CD4-positive, alpha-beta T cell treated with Interleukin-10 for 1 hour (primary cell): Measurements from ENCODE around the gene HIPK2.

Source experiments
- DNase-seq: peaks from one replicate; pipeline ENCODE4 v3.0.0-alpha.2; 2020

HIPK2 gene

GRCh38 chr7:139750459-139751095 is 27.2 kb downstream of the HIPK2 start:
- no peak for DNase-seq

GRCh38 chr7:139749545-139749944 is 28.3 kb downstream of the HIPK2 start:
- DNase-seq: no peak

DNA sequence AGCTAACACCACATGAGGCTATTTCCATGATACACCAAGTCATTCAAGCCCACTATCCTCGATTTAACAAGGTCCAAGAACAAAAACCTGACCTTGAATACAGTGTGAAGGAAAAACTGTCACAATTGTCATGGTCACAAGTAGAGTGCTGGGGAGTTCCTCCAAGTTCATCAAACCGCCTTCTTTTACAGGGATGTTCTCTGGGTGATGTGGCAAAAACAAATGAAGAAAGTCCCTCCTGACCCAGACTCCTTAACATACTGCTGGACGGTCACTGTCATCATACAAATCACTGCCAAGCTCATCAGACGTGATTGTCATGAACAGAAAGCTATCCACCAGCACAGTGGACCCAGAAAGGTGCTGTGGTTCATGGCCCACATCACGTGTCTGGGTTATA is 28.9 kb downstream of the HIPK2 start:
- no peak for DNase-seq

- DNase-seq: no peak
Observed at GRCh38 chr7:139748373-139748765, 29.4 kb downstream of the HIPK2 start.

DNA sequence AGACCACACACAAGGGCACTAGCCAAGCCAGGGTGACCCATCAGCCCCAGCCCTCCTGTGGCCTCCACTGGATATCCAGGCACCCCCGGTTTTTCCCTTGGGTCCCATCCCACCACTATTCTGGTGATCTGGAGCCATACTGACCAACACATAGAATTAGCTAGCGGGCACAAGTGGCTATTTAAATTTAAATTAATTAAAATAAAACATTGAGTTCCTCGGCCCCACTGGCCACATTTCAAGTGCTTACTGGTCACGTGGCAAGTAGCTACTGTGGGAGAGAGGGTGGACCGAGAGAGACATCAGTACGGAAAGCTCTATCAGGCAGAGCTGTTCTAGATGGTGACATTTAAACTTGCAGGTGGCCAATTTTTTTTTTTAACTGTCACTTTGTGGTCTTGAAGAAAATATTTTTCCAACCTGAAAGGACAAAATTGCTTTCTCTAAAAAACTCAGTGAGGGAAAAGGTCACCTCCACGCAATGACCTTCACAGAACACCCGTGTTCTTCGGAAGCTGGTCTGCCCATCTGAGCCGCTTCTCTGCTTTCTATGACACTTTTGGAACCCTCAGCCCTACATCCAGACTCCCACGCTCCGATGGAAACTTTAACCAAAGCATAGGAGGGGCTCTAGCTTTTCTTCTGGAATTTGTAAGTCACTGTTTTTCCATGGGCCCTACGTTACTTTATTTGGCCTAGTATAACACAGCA is 30.0 kb downstream of the HIPK2 start:
- no peak for DNase-seq

GRCh38 chr7:139746652-139747051 is 31.1 kb downstream of the HIPK2 start:
- no peak for DNase-seq

DNA sequence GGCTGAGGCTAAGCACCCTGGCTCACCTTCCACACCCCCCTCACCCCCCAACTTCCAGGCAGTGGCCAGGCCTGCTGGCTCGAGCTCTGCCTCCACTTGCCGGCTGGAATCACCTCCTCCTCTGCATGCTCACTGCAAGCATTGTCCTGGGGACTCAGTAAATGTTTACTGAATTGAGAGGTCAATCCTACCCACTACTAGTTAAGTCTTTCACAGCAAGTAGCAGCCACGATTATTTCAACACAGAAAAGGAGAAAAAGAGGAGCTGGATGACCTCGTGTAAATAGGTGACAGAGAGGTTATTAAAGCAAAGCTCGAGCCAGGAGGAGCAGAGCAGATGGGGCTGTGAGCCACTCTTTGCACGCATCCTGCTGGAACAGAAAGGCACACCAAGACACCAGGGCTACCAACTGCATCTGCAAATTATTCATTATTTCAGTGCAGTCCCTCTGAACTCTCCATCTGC is 32.1 kb downstream of the HIPK2 start:
- DNase-seq: no peak

DNA sequence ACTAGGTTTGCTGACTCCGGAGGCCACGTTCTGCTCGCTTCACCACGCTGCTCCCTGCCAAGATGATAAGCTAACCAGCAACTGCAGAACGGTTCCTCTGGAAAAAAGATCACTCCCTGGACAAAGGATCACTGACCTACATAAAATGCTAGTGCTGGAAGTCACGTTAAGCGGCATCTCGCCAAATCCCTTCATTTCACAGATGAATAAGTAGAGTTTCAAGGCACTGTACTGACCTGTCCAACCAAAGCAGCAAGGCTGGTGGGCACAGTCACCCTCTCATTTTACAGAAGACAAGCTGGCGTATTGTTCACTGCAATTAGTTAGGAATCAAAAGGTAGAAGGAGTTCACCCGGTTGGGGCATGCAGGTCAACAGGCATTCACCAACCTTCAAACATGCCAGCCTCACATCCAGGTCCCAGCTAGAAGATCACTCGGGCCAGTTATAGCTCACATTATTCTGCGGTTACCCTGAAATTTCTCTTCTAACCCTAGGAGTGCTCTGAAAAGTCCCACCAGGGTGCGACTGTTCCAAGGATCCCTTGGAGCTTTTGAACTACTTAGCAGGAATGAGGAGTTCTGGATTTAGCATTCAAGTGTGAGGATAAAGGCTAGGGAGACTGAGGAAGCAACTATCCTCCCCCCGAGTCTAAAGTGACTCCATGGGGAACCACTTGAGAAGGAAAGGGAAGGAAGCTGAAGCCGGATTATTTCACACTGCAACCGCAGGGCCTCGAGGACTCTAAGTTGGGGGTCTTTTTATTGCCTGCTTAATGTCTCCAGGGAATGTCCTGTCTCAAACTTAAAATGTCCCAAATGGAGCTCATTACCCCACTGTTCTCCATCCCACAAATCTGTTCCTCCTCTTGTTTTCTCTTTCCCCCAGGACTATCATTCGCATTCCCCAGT is 32.8 kb downstream of the HIPK2 start:
- no peak for DNase-seq

DNA sequence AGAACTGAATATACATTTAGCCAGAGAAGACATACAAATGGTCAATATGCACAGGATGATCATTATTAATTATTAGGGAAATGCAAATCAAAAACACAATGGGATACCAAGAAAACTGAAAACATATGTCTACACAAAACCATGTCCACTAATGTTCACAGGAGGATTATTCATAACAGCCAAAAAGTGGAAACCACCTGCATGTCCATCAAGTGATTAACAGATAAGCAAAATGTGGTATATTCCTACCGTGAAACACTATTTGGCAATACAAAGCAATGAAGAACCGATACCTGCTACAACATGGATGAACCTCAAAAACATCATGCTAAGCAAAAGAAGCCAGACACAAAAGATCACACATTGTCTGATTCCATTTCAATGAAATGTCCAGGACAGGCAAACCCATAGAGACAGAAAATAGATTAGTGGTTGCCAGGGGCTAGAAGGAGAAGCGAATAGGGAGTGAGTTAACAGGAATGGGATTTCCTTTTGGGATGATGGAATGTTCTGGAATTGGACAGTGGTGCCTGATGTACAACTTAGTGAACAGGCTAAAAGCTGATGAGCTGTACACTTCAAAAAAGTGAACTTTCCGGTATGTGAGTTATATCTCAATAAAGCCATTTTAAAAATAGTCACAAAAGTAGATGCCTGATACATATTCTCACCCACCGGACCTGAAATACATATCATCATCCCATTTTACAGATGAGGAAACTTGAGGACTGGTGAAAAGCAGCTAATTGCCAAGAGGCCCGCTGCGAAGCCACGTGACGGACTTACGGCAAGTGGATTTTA is 33.6 kb downstream of the HIPK2 start:
- DNase-seq: no peak

DNA sequence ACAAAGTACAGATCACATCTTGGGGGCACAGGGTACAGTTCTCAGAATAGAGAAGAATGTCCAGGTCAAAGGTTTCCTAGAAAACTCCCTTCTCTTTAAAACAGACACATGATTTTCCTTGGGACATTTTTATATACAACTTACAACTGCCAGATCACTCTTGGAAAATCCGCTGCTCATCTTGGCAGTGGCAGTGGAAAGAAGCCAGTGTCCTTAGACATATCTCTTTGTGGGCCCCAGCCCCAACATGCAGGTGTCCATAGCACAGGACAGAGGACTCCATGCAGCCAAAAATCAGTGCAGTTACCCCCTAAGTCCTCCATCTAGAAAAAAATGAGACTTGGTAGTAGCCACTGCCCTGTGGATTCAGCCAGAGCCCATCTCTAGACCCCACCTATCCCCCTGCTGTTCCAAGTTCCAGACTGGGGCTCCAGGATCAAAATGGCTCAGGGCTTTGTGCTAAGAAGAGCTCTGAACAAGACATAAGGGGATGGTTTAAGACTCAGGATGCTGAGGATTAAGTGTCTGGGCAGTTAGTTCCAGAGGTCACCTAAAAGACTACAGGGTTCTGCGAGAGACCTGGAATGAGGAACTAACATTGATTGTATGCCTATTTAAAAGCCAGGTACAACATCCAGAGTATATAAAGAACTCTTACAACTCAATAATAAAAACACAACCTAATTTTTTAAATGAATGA is 34.4 kb downstream of the HIPK2 start:
- no peak for DNase-seq

DNA sequence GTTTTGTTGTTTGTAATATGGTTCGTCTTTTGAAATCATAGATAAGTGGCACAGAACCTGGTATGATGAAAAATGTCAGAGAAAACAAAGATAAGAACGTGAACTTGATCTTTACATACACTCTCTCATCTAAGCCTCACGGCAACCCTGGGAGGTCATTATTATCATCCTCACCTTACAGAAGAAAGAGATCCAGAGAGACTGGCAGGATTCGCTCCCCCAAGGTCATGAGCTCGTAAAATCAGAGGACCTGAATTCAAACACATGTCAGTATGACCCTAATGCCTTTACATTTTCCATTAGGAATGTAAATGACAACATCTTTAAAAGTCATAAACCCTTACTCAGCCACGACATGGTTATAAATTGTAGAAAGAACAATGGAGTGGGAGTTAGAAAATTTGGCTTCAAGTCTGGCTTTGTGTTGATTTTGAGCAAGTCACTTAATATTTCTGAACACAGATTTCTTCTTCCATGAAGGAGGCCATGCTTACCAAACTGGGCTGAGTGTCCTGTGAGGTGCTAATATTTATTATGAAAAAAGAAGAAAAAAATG is 35.9 kb downstream of the HIPK2 start:
- DNase-seq: no peak

- no peak for DNase-seq
Observed at GRCh38 chr7:139741239-139741638, 36.6 kb downstream of the HIPK2 start.

- no peak for DNase-seq
Observed at GRCh38 chr7:139739863-139740597, 37.8 kb downstream of the HIPK2 start.

DNA sequence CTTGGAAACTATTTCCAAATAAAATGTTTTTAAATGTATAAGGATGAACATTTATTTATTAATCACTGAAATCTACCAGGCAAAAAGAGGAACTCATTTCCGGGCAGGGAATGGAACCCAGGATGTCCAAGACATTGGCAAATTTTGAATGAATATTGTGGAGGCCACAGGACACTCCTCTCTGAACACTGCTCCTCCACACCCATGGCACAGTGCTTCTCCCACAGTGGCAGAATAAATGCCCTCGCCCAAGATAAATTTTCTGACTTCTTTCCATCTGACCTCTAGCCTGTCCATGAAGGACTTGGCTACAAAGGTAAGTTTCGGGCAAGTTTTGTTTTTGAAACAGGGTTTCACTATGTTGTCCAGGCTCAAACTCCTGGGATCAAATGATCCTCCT is 39.0 kb downstream of the HIPK2 start:
- DNase-seq: no peak

DNA sequence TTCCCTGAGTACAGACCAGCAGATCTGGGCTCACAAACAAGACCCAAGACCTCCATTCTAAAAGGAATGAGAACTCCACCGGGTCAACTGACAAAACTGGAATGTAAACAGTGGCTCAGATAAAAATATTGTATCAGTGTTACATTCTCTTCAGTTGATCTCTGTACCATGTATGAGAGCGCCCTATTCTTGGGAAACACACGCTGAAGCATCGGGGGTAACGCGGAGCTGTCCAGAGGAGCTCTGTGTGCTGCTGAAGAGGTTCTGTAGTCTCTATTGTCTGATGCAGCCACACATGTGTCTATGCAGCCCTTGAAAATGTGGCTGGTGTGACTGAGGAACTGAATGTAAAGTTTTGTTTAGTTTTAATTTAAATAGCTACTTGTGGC is 39.7 kb downstream of the HIPK2 start:
- no peak for DNase-seq

- no peak for DNase-seq
Observed at GRCh38 chr7:139737221-139738100, 40.3 kb downstream of the HIPK2 start.

GRCh38 chr7:139735912-139736595 is 41.7 kb downstream of the HIPK2 start:
- no peak for DNase-seq

DNA sequence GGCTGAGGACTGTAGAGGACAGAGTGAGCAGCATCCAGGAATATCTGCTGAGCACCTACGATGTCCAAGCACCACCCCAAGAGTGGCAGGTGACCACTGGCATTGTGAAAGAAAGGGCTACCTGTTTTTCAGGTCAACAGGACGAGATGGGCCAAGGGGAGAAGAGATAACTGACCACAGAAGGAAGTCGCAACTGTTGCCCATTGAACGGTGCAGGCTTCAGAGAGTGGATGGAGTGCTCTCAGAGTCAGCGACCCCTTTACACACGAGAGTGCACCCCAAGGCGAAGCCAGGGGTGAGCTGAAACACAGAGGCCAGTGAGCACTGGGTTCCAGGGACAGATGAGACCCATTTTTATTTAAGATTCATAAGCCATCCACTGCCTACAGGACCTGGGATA is 42.3 kb downstream of the HIPK2 start:
- DNase-seq: no peak

DNA sequence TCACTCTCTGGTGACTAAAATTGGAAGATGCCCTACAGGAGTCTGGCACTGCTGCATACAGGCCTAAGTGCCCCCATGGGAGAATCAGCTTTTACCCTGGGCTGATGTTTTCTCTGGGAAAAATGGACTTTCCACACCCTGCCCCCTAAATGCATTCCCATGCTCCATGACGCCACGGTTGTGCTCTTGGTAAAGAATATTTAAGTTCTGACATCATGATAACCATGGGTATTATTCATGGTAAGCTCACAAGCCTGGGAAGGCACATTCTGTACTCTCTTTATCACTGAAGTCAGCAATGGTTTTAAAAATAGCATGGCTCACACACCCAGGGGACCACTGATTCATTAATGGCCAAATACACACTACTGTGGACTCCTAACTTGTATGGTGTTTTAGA is 43.4 kb downstream of the HIPK2 start:
- DNase-seq: no peak

GRCh38 chr7:139733751-139734150 is 44.0 kb downstream of the HIPK2 start:
- no peak for DNase-seq
